Caco-2 (cell line): ENCODE results near the gene AUTS2. TPM values are rescaled to one million over a fixed set of nuclear protein-coding genes. Genes with fewer than 3 reads are reported as not detected.

Experiments used
- BruUV-seq: library from RNA; stranded (reverse); fragments of 400-500 nt; replicated peaks from 2 replicates; lab custom pipeline; 2021; lab: Mats Ljungman, UMichigan
- CTCF ChIA-PET: fragments of 300-600 bp; sonication (Branson Sonifier 250); formaldehyde crosslinking; loops from one replicate; lab custom pipeline; 2022; ENCODE audit warnings: antibody characterized with exemption; lab: Charles Lee
- POLR2A ChIA-PET: fragments of 300-600 bp; sonication (Branson Sonifier 250); formaldehyde crosslinking; loops from one replicate; lab custom pipeline; 2022; ENCODE audit warnings: antibody characterized with exemption; lab: Charles Lee
- DNase-seq, 2 experiments: peaks; one replicate each; pipeline versions ENCODE4 v3.0.0 to v3.0.0-alpha.2; 2020 to 2022
- H3K27me3 ChIP-seq: replicated peaks from 2 replicates; pipeline ENCODE4 v1.6.0; 2011; ENCODE audit warnings: low read length; ENCODE audit not compliant: control insufficient read depth, insufficient read depth
- H3K36me3 ChIP-seq: 2 replicates; pipeline ENCODE4 v1.5.1; 2011; ENCODE audit warnings: low read length; ENCODE audit not compliant: control insufficient read depth, insufficient read depth
- H3K4me1 ChIP-seq: fragments of 250-450 bp; sonication (Bioruptor Pico); 2 replicates; pipeline ENCODE4 v1.5.1; 2020; ENCODE audit warnings: mild to moderate bottlenecking
- H3K4me3 ChIP-seq: 2 replicates; pipeline ENCODE4 v1.5.1; 2011; ENCODE audit warnings: low read depth, mild to moderate bottlenecking, control low read depth, low read length
- H3K9me3 ChIP-seq: fragments of 250-450 bp; sonication (Bioruptor Pico); 2 replicates; pipeline ENCODE4 v1.5.1; 2020; ENCODE audit warnings: mild to moderate bottlenecking, moderate library complexity
- H3K27ac Mint-ChIP-seq: one replicate; pipeline ENCODE4 v1.8.0; 2022; ENCODE audit warnings: mixed read lengths; ENCODE audit not compliant: unreplicated experiment
- H3K27me3 Mint-ChIP-seq: one replicate; pipeline ENCODE4 v1.8.0; 2022; ENCODE audit warnings: mixed read lengths; ENCODE audit not compliant: insufficient read depth, unreplicated experiment
- H3K36me3 Mint-ChIP-seq: one replicate; pipeline ENCODE4 v1.8.0; 2022; ENCODE audit warnings: mild to moderate bottlenecking, mixed read lengths; ENCODE audit not compliant: insufficient read depth, unreplicated experiment
- H3K4me1 Mint-ChIP-seq: one replicate; pipeline ENCODE4 v1.8.0; 2022; ENCODE audit warnings: low read depth, mixed read lengths; ENCODE audit not compliant: unreplicated experiment
- H3K4me3 Mint-ChIP-seq: one replicate; pipeline ENCODE4 v1.8.0; 2022; ENCODE audit warnings: mild to moderate bottlenecking, moderate library complexity, mixed read lengths; ENCODE audit not compliant: unreplicated experiment
- H3K9me3 Mint-ChIP-seq: one replicate; pipeline ENCODE4 v1.8.0; 2022; ENCODE audit warnings: mixed read lengths; ENCODE audit not compliant: unreplicated experiment
- CTCF ChIP-seq, 2 experiments: fragments of 200-600 bp in 1 of 2; IDR thresholded peaks; 1 replicate in 1 of 2; 2 replicates in 1 of 2; pipeline versions ENCODE4 v1.5.1 to v1.8.0; 2011 to 2022; ENCODE audit warnings: antibody characterized with exemption in 1 of 2, control low read depth in 1 of 2, inconsistent platforms in 1 of 2, low read depth in 1 of 2, low read length in 1 of 2, mild to moderate bottlenecking in 1 of 2, moderate library complexity in 1 of 2; ENCODE audit not compliant: insufficient read depth in 1 of 2, severe bottlenecking in 1 of 2, unreplicated experiment in 1 of 2
- intact Hi-C: fragments of 100-400 bp; cut with micrococcal nuclease; formaldehyde crosslinking; loops from one replicate; pipeline ENCODE4 v1.10.0; 2022; ENCODE audit not compliant: unreplicated experiment
- total RNA-seq: library from RNA; stranded (reverse); gene quantifications from 2 replicates; pipeline ENCODE4 v1.2.3, GENCODE V29; 2022

Gene AUTS2
- total RNA-seq, 1 experiment from 2014 or later = 37.1 TPM

DNA sequence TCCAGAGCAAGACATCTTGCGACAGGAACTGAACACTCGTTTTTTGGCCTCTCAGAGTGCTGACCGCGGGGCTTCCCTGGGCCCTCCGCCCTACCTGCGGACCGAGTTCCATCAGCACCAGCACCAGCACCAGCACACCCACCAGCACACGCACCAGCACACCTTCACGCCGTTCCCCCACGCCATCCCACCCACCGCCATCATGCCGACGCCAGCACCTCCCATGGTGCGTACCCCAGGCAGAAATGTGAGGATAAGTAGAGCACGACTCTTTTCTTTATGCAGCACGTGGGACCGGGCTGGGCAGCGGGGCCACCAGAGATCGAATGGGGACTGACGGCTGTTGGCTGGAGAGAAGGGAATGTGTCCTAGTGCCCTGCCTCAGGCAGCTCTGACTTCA is 1167.8 kb downstream of the AUTS2 start:
- H3K36me3 Mint-ChIP-seq = peaks cover 4% of the 10 kb centered on the region
- intact Hi-C loops = no loop called here
- Histone ChIP-seq H3K4me1 (no peaks in the 10 kb centered on the region), H3K36me3 (0 out of 2 replicates have a peak, but pooled peaks cover 1% of the 10 kb centered on the region), H3K9me3 (no peaks in the 10 kb centered on the region), H3K4me3 (no peak overlapping the region), H3K27me3 (no peaks in the 10 kb centered on the region)
- BruUV-seq = no TSS peak
- no peak for TF ChIP-seq CTCF (IDR thresholded peaks at IDR 0.05; ENCODE audit: insufficient read depth in 1 of 2, low read depth in 1 of 2, low read length in 1 of 2, severe bottlenecking in 1 of 2, unreplicated experiment in 1 of 2)
- H3K9me3 Mint-ChIP-seq = no peaks in the 10 kb centered on the region
- no peaks in the 10 kb centered on the region for H3K27me3 Mint-ChIP-seq
- no peaks in the 10 kb centered on the region for H3K4me1 Mint-ChIP-seq
- no peak for DNase-seq
- ChIA-PET CTCF (no interaction called here), POLR2A (no interaction called here)
- H3K4me3 Mint-ChIP-seq = no peak overlapping the region
- H3K27ac Mint-ChIP-seq = no peak overlapping the region

- H3K4me1 ChIP-seq = no peaks in the 10 kb centered on the region
- CTCF ChIA-PET = no interaction called here
- Mint-ChIP-seq H3K4me1 (no peaks in the 10 kb centered on the region), H3K27ac (no peak overlapping the region), H3K36me3 (peaks cover 10% of the 10 kb centered on the region), H3K4me3 (no peak overlapping the region), H3K9me3 (no peaks in the 10 kb centered on the region), H3K27me3 (no peaks in the 10 kb centered on the region)
- intact Hi-C loops = no loop called here
- no peak for TF ChIP-seq CTCF (IDR thresholded peaks at IDR 0.05; ENCODE audit: insufficient read depth in 1 of 2, low read depth in 1 of 2, low read length in 1 of 2, severe bottlenecking in 1 of 2, unreplicated experiment in 1 of 2)
- POLR2A ChIA-PET = no interaction called here
- no peak overlapping the region for H3K4me3 ChIP-seq
- H3K36me3 ChIP-seq = 0 out of 2 replicates have a peak, but pooled peaks cover 1% of the 10 kb centered on the region
- no peaks in the 10 kb centered on the region for H3K27me3 ChIP-seq
- no TSS peak for BruUV-seq
- no peak for DNase-seq
- no peaks in the 10 kb centered on the region for H3K9me3 ChIP-seq
These were observed 1168.4 kb downstream of the AUTS2 start for GRCh38 chr7:70766694-70767093.

- no peaks in the 10 kb centered on the region for H3K9me3 ChIP-seq
- Mint-ChIP-seq H3K4me1 (no peaks in the 10 kb centered on the region), H3K9me3 (no peaks in the 10 kb centered on the region), H3K36me3 (peaks cover 24% of the 10 kb centered on the region), H3K4me3 (no peak overlapping the region), H3K27me3 (no peaks in the 10 kb centered on the region), H3K27ac (no peak overlapping the region)
- no peak overlapping the region for H3K4me3 ChIP-seq
- BruUV-seq = no TSS peak
- intact Hi-C loops = no loop called here
- DNase-seq = no peak
- TF ChIP-seq CTCF (IDR thresholded peaks at IDR 0.05; ENCODE audit: insufficient read depth in 1 of 2, low read depth in 1 of 2, low read length in 1 of 2, severe bottlenecking in 1 of 2, unreplicated experiment in 1 of 2) = no peak
- POLR2A ChIA-PET = no interaction called here
- CTCF ChIA-PET = no interaction called here
- H3K36me3 ChIP-seq = 0 out of 2 replicates have a peak, but pooled peaks cover 1% of the 10 kb centered on the region
- H3K27me3 ChIP-seq = no peaks in the 10 kb centered on the region
- H3K4me1 ChIP-seq = no peaks in the 10 kb centered on the region
These were observed 1171.9 kb downstream of the AUTS2 start for GRCh38 chr7:70770154-70770553.
